ENCODE data around the gene GRAMD4. TPM values are rescaled to one million over a fixed set of nuclear protein-coding genes. Genes with fewer than 3 reads are reported as not detected.

GRAMD4 gene
- total RNA-seq, 1 experiment from 2014 or later, result 19.8 TPM

DNA sequence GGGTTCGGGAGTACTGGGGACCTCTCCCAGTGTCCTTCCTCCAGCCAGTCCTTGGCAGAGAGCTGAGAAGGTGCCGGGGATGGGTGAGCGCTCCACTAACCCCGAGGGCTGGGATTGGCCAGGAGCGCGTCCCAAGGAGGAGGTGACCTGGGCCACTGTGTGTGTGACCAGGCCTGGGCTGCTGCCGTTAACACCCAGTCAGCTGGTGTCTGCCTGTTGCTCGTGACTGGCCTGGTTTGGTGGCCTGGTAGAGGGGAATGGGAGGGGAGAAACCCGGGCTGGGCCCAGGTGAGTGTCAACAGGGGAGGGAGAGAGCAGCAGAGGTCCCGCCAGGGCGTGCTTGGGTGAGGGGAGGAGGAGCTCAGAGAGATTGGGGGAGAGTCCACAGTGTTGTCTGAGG is 29.9 kb upstream of the GRAMD4 start:
- Histone ChIP-seq H2BK120ac (ENCODE audit: low read depth, low read length, poor library complexity, severe bottlenecking) (no peak overlapping the region), H3K4ac (ENCODE audit: low read depth, low read length) (no peak overlapping the region), H3K27ac (ENCODE audit: insufficient read length, low read depth, low read length) (no peak overlapping the region), H3K56ac (ENCODE audit: insufficient read length, low read depth, low read length) (no peak overlapping the region), H3K18ac (ENCODE audit: insufficient read length, low read depth, low read length) (no peak overlapping the region), H3K14ac (ENCODE audit: insufficient read depth, low read length) (no peak overlapping the region), H2AK5ac (ENCODE audit: insufficient read length, low read length) (no peak overlapping the region), H3K23ac (ENCODE audit: insufficient read length, low read depth, low read length) (no peak overlapping the region), H3K27me3 (ENCODE audit: insufficient read depth, low read length) (no peaks in the 10 kb centered on the region), H2BK12ac (ENCODE audit: insufficient read length, low read depth, low read length) (no peak overlapping the region), H2BK5ac (ENCODE audit: insufficient read length, low read length) (no peak overlapping the region), H3K79me1 (ENCODE audit: insufficient read depth, low read depth, low read length, poor library complexity, severe bottlenecking) (no peaks in the 10 kb centered on the region), H4K91ac (ENCODE audit: insufficient read length, low read depth, low read length) (no peak overlapping the region), H2BK15ac (ENCODE audit: low read depth, low read length) (no peak overlapping the region), H3K9ac (ENCODE audit: extremely low read depth, insufficient read length, low read length) (no peak overlapping the region), H4K20me1 (ENCODE audit: control insufficient read depth, insufficient read depth, insufficient read length) (no peaks in the 10 kb centered on the region), H2BK20ac (ENCODE audit: low read depth, low read length, poor library complexity, severe bottlenecking) (no peak overlapping the region), H3K4me1 (ENCODE audit: insufficient read depth, low read length) (no peaks in the 10 kb centered on the region), H3K23me2 (ENCODE audit: insufficient read length, low read depth, low read length, poor library complexity, severe bottlenecking) (no peaks in the 10 kb centered on the region), H4K8ac (replicated peaks; ENCODE audit: insufficient read length, low read depth, low read length) (no peak overlapping the region), H3K79me2 (ENCODE audit: insufficient read depth, low read length) (no peaks in the 10 kb centered on the region), H3K9me3 (ENCODE audit: control insufficient read depth, low read depth, low read length) (no peaks in the 10 kb centered on the region), H4K5ac (ENCODE audit: insufficient read length, low read depth, low read length) (no peak overlapping the region), H2AFZ (ENCODE audit: low read length) (no peak overlapping the region), H3T11ph (ENCODE audit: low read length) (no peak overlapping the region), H3K4me2 (ENCODE audit: insufficient read depth, insufficient read length, low read length) (no peak overlapping the region)
- no peaks in the 10 kb centered on the region; the same call in none of the 2 replicates for H3K27me3 Mint-ChIP-seq (ENCODE audit: low read depth)
- DNase-seq, result peak; percentile 31
- H3K27ac Mint-ChIP-seq, result peak overlapping the region; percentile 50 to 89 (median 65); a peak in 3 of 7 replicates
- H3K4me1 Mint-ChIP-seq, result peaks cover 16 to 40% of the 10 kb centered on the region in 2 experiments
- TF ChIP-seq, protein P1, sequence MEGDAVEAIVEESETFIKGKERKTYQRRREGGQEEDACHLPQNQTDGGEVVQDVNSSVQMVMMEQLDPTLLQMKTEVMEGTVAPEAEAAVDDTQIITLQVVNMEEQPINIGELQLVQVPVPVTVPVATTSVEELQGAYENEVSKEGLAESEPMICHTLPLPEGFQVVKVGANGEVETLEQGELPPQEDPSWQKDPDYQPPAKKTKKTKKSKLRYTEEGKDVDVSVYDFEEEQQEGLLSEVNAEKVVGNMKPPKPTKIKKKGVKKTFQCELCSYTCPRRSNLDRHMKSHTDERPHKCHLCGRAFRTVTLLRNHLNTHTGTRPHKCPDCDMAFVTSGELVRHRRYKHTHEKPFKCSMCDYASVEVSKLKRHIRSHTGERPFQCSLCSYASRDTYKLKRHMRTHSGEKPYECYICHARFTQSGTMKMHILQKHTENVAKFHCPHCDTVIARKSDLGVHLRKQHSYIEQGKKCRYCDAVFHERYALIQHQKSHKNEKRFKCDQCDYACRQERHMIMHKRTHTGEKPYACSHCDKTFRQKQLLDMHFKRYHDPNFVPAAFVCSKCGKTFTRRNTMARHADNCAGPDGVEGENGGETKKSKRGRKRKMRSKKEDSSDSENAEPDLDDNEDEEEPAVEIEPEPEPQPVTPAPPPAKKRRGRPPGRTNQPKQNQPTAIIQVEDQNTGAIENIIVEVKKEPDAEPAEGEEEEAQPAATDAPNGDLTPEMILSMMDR (conservative IDR thresholded peaks at IDR 0.05), result no peak
- H3K9me3 Mint-ChIP-seq, result no peaks in the 10 kb centered on the region
- H3K36me3 Mint-ChIP-seq (ENCODE audit: insufficient read depth in 1 of 3, low read depth in 3 of 3), result no peaks in the 10 kb centered on the region
- no CpG with 5 or more reads among the region's 11 CpGs for WGBS (ENCODE audit: extremely low coverage, insufficient read length, low lambda C conversion rate)
- no peak overlapping the region for H3K4me3 Mint-ChIP-seq

All from H9 (cell line).